K562 (cell line): Measurements from ENCODE around the gene ELK1.

Source experiments
- EZH2 ChIP-seq: IDR thresholded peaks from 2 replicates; pipeline ENCODE4 v1.6.1; 2012; ENCODE audit warnings: low read depth, mild to moderate bottlenecking, inconsistent platforms, low read length, borderline replicate concordance
- GABPA ChIP-seq: fragments of 200-800 bp; sonication (Bioruptor generic); conservative IDR thresholded peaks from 2 replicates; pipeline ENCODE4 v1.6.1; 2016; ENCODE audit warnings: low read depth, missing genetic modification characterization, missing compliant biosample characterization
- HMG20A ChIP-seq: fragments of 450-650 bp; formaldehyde crosslinking; conservative IDR thresholded peaks from 2 replicates; pipeline ENCODE4 v1.4.0; 2020; ENCODE audit warnings: mild to moderate bottlenecking, mixed read lengths
- KDM5B ChIP-seq: fragments of 200-600 bp; sonication (generic); IDR thresholded peaks from 2 replicates; pipeline ENCODE4 v1.6.1; 2012; ENCODE audit warnings: low read depth, mild to moderate bottlenecking, moderate library complexity, low read length, control low read depth, inconsistent platforms; ENCODE audit not compliant: insufficient replicate concordance
- KLF13 ChIP-seq: fragments of 450-650 bp; IDR thresholded peaks from 2 replicates; pipeline ENCODE4 v1.6.1; 2016; ENCODE audit warnings: missing genetic modification characterization, low read depth, mild to moderate bottlenecking, missing compliant biosample characterization, moderate library complexity, borderline replicate concordance
- POLR2G ChIP-seq: fragments of 200-400 bp; formaldehyde crosslinking; IDR thresholded peaks from 2 replicates; pipeline ENCODE4 v1.6.1; 2017; ENCODE audit warnings: low read depth, mild to moderate bottlenecking, antibody characterized with exemption, low read length, moderate library complexity
- TARDBP ChIP-seq: fragments of 450-650 bp; IDR thresholded peaks from 2 replicates; pipeline ENCODE4 v1.6.1; 2016
- TFAM ChIP-seq: fragments of 250-450 bp; sonication (Bioruptor Pico); conservative IDR thresholded peaks from 2 replicates; pipeline ENCODE4 v1.5.0; 2021; ENCODE audit warnings: mild to moderate bottlenecking, moderate library complexity
- ZC3H8 ChIP-seq: fragments of 450-650 bp; IDR thresholded peaks from 2 replicates; pipeline ENCODE4 v1.6.1; 2017
- ZNF561 ChIP-seq: fragments of 450-650 bp; formaldehyde crosslinking; conservative IDR thresholded peaks from 2 replicates; pipeline ENCODE4 v1.4.0; 2020; ENCODE audit warnings: mild to moderate bottlenecking, moderate library complexity
- TF ChIP-seq, protein P1 (sequence below), 3 experiments: IDR thresholded peaks in 2 of 3; conservative IDR thresholded peaks in 1 of 3; 2 replicates each; pipeline ENCODE4 v1.5.1; 2011 to 2012; ENCODE audit warnings: low read length in 3 of 3, mild to moderate bottlenecking in 3 of 3, control low read depth in 2 of 3, improper control_type of control experiment in 1 of 3, inconsistent platforms in 1 of 3, low read depth in 1 of 3, mixed read lengths in 1 of 3, moderate library complexity in 1 of 3; ENCODE audit not compliant: insufficient read depth in 2 of 3
- TF ChIP-seq, protein P2 (sequence below): fragments of 450-650 bp; IDR thresholded peaks from 2 replicates; pipeline ENCODE4 v1.6.1; 2016; ENCODE audit warnings: missing biosample characterization, missing genetic modification characterization
- TF ChIP-seq, protein P3 (sequence below), 2 experiments: fragments of 450-650 bp; formaldehyde crosslinking in 1 of 2; IDR thresholded peaks; 2 replicates each; pipeline versions ENCODE4 v1.4.0 to v1.6.1; 2014 to 2020; ENCODE audit warnings: mild to moderate bottlenecking in 2 of 2, borderline replicate concordance in 1 of 2, low read depth in 1 of 2

DNA sequence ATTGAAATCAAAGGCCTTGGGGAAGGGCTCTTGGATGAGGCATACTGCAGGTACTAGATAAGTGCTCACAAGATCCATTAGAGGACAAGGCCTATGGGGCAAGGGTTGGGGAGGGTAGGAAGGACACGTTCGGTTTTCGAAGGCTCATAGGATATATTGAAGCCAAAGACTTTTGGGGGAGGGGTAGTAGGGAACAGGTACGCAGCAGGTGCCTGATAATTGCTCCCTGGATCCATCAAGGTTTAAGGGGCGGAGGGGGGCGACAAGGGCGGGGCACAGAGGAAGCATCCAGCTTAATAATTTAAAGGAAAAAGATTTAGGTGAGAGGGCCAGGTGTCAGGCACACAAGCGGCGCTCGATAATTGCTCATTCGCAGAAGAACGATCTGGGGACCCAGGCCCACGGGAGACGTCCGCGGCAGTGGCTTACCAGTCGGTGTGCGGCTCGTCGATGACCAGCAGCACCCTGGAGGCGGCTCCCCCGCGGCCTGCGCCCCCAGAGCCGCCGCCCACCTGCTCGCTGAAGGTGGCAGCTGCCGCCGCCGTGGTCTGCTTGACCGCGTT is 31.4 kb downstream of the ELK1 start:
- TF ChIP-seq, protein P1, sequence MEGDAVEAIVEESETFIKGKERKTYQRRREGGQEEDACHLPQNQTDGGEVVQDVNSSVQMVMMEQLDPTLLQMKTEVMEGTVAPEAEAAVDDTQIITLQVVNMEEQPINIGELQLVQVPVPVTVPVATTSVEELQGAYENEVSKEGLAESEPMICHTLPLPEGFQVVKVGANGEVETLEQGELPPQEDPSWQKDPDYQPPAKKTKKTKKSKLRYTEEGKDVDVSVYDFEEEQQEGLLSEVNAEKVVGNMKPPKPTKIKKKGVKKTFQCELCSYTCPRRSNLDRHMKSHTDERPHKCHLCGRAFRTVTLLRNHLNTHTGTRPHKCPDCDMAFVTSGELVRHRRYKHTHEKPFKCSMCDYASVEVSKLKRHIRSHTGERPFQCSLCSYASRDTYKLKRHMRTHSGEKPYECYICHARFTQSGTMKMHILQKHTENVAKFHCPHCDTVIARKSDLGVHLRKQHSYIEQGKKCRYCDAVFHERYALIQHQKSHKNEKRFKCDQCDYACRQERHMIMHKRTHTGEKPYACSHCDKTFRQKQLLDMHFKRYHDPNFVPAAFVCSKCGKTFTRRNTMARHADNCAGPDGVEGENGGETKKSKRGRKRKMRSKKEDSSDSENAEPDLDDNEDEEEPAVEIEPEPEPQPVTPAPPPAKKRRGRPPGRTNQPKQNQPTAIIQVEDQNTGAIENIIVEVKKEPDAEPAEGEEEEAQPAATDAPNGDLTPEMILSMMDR (IDR thresholded peaks at IDR 0.05 in 2 of 3, conservative IDR thresholded peaks at IDR 0.05 in 1 of 3; ENCODE audit: insufficient read depth in 2 of 3, low read depth in 1 of 3, low read length in 3 of 3): no peak
- TF ChIP-seq KLF13 (tag) (no peak), TFAM (CRISPR knock-in tag) (no peak), ZNF561 (no peak), ZC3H8 (no peak), GABPA (tag) (no peak), HMG20A (CRISPR knock-in tag) (no peak), EZH2 (no peak), KDM5B (no peak), POLR2G (no peak), TARDBP (no peak)
- TF ChIP-seq, protein P2, sequence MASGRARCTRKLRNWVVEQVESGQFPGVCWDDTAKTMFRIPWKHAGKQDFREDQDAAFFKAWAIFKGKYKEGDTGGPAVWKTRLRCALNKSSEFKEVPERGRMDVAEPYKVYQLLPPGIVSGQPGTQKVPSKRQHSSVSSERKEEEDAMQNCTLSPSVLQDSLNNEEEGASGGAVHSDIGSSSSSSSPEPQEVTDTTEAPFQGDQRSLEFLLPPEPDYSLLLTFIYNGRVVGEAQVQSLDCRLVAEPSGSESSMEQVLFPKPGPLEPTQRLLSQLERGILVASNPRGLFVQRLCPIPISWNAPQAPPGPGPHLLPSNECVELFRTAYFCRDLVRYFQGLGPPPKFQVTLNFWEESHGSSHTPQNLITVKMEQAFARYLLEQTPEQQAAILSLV (tag): no peak
- TF ChIP-seq, protein P3, sequence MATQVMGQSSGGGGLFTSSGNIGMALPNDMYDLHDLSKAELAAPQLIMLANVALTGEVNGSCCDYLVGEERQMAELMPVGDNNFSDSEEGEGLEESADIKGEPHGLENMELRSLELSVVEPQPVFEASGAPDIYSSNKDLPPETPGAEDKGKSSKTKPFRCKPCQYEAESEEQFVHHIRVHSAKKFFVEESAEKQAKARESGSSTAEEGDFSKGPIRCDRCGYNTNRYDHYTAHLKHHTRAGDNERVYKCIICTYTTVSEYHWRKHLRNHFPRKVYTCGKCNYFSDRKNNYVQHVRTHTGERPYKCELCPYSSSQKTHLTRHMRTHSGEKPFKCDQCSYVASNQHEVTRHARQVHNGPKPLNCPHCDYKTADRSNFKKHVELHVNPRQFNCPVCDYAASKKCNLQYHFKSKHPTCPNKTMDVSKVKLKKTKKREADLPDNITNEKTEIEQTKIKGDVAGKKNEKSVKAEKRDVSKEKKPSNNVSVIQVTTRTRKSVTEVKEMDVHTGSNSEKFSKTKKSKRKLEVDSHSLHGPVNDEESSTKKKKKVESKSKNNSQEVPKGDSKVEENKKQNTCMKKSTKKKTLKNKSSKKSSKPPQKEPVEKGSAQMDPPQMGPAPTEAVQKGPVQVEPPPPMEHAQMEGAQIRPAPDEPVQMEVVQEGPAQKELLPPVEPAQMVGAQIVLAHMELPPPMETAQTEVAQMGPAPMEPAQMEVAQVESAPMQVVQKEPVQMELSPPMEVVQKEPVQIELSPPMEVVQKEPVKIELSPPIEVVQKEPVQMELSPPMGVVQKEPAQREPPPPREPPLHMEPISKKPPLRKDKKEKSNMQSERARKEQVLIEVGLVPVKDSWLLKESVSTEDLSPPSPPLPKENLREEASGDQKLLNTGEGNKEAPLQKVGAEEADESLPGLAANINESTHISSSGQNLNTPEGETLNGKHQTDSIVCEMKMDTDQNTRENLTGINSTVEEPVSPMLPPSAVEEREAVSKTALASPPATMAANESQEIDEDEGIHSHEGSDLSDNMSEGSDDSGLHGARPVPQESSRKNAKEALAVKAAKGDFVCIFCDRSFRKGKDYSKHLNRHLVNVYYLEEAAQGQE (IDR thresholded peaks at IDR 0.05; ENCODE audit: borderline replicate concordance): no peak
- TF ChIP-seq, protein P3 (CRISPR knock-in tag; IDR thresholded peaks at IDR 0.05; ENCODE audit: low read depth): no peak
